HG03342 (cell line): ENCODE results near the gene SPARC.

ENCODE experiments used
- ATAC-seq: cut with Tn5 transposase; IDR thresholded peaks from one replicate; pipeline ENCODE4 v1.9.1; 2021; ENCODE audit warnings: mild to moderate bottlenecking, moderate library complexity; ENCODE audit not compliant: unreplicated experiment

The SPARC gene

DNA sequence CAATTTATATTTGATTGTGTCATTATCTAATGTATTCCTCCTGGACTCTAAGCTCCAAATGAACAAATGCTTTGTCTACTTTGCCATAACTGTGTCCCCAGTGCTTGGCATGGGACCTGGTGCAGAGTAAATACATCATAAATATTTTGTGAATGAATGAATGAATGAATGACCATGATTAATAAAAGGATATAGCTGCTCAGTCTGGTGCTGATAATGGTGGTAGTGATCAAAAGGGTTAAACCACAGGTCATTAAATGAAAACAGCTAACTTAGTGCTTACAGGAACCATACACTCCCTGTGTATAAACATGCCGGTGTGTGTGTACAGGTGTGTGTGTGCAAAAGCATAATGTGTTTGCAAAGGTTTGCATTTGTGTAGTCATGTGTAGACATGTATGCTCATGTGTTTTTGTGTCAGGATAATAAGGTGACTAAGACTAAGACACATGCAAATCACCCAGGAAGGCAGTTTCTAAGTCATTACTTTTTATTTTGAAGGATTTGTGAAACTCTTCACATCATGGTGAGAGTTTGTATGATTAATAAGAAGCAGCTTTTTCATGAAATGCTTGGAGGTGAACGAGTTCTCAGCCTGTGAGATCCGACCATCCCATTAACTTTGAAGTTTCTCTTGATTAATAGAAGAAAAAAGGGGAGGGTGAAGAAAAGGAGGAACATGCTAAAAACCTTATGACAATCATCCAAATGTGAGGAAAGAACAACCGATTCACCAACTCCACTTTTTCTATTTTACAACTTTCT is 24.6 kb downstream of the SPARC start:
- ATAC-seq, result peak; percentile 70

DNA sequence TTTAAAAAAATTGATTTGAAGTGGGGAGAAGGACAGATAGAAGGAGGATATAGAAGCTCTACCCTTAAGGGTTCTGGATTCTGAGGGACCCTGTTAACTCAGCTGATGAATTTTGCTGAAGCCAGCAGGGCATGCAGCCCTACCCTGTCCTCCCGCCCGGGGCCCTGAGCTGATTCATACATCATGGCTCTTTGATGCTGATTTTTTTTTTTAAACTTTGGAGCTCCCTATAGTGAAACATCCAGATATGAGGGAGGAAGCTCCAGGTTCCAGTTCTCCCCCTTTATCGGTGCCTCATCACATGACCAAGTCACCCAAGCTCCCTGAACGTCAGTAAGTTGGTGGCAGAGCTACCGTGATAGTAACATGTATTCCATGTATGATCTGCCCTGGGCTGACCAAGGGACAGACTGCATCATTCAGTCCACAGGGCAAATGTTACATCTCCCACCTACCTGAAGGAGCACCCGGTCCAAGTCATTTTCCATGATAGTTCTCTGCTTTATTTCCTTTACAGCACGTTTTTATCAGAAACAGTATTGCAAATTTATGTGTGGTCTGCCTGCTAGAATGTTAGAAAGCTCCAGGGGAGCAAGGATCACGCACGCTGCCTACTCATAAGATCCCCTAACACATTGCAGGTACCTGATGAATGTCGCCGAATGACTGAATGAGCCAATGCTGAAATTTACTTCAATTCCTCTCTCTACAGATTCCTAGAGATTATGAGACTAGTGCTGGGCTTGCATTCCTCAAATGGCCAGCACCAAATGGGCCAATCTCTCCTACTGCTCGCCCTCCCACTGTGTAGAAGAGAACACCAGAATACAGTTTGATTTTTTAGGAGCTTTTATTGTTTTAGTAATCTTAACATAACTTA is 25.9 kb downstream of the SPARC start:
- ATAC-seq, result no peak

DNA sequence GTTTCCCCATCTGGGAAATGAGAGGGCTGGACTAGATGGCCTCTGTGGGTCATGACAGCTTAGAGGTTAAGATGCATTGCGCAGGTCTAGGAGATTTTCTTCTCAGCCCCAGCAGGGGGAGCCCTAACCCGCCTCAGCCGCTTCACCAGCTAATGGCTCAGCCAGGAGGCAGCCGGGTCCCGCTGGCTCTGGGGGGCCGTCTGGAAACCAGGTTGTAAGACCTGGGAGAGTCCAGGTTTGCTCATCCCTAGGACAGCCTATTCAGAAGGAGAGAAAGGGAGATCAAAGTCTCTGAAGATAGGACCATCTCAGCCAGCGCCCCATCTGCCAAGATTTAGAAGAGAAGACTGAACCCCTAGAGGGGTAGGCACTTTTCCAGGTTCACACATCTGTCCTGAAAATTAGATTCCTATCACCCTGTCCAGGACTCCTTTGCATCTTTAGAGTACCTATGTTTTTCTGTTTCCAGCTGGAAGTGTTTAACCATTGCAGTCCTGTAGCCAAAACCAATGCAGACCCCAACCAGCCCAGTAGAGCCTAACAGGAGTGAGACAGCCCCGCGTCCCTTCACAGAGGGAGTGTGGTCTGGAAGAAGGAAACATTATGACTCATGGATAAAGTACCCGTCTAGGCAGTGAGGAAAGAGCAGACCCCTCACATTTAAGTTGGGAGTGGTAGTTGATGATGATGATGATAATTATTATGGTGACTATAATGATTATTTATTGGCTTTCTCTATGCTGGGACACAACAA is 27.5 kb downstream of the SPARC start:
- peak; percentile 61 for ATAC-seq

DNA sequence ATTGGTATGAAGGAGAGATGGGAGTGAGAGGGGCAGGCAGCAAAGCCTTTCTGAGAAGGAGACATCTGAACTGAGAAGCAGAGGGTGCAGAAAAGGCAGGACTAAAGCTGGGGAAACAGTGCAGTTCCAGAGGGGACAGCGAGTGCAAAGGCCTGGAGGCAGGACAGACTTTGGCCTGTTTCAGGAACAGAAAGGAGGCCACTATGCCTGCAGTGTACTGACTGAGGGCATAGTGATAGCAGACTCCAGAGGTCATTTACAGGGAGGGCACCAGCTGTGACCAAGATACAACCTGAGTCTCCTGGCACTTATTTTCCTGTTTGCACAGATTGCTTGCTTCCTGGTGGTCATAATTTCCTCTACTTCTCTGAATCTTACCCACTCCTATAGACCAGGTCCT is 29.6 kb downstream of the SPARC start:
- no peak for ATAC-seq

DNA sequence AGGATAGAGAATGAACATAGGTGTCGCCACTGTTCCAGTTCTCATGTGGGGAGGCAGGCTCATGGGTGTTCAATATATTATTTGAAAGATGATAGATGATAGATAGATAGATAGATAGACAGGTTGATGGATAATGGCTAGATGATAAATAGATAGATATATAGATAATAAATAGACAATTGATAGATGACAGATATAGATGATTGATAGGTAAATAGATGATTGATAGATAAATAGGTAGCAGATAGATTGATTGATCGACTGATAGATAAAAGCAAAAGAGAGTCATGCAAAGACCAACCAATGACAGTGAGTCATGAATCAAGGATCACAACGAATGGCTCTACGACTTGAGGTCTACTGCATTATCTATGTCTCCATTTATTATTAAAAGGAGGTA is 30.4 kb downstream of the SPARC start:
- no peak for ATAC-seq

DNA sequence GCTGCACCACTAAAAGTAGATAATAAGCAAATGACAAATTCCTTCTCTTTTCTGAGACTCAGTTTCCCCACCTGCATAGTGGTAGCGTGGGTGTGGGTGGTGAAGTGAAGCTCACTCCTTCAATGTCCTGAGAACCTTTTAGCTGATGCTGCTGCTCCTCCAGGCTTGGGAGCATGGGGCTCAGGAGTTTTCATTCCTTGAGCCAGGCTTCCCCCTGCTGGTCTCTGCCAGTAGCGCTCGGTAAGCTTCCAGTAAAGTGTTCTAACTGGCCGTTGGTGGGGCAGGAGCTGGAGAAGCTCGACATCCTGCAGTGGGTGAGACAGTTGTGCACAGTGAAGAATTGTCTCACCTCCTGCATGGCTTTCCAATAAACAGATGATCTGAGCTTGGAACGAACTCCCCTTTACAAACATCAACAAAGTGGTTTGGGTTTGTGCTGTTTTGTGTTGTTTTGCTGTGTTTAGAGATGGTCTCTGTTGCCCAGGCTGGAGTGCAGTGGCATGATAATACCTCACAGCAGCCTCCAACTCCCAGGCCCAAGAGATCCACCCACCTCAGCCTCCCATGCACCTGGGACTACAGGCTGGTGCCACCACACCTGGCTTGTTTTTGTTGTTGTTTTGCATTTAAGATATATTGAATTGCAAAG is 34.6 kb downstream of the SPARC start:
- ATAC-seq, result peak; percentile 97

DNA sequence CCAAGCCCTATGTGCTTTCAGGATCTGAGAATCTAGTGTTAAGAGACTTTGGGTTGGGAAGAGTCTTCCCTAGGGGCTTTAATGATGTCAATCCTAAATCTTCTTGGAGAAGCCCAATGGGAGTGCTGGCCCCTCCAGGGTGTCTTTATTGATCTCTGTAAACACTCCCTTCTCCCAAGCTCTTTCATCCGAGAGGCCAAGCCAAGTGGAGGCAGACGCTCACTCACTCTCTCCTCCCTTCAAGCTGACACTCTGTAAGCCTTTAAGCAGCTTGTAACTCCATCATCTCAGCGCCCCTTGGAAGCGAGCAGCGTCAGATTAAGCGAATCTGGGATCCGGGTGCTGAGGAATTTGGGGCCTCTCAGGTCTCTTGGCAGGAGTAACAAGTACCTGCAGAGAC is 37.7 kb downstream of the SPARC start:
- ATAC-seq, result no peak

DNA sequence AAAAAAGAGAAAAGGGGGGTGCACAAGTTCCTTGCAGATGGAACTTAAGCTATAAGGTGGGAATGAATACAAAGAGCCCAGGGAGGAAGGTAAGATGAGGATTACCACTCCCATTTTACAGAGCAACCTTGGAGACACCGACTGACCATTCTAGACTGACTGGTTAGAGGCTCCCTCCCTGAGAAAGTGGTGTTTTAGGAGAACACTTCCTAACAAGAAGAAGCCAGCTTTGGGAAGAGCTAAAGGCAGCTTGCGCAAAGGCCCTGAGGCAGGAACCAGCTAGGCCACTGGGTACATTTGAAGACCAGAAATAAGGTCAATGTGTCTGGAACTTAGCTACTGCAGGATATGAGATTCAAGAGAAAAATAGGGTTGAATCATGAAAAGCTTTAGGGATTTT is 38.6 kb downstream of the SPARC start:
- ATAC-seq, result no peak

DNA sequence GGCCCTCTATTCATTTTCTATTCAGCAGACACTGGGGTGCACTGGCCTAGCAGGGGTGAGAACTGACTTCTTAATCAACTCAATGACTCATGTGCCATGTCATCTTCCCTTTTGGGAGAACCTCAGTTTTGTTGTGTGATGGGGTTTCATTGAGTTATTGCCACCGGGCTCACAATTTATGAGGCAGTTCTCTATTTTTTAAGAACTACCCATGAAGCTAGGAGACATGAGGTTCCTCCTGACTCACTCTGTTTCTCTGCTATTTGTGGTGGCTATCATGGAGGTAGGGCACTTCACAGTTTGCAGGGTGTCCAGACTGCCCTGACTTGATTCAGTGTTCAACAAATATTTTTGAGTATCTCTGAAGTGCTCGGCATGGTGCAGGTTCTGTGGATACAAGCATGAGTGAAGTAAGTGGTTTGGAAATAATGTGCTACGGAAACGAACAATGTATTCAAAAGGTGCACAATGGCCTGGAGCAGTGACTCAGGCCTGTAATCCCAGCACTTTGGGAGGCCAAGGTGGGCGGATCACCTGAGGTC is 39.3 kb downstream of the SPARC start:
- no peak for ATAC-seq

DNA sequence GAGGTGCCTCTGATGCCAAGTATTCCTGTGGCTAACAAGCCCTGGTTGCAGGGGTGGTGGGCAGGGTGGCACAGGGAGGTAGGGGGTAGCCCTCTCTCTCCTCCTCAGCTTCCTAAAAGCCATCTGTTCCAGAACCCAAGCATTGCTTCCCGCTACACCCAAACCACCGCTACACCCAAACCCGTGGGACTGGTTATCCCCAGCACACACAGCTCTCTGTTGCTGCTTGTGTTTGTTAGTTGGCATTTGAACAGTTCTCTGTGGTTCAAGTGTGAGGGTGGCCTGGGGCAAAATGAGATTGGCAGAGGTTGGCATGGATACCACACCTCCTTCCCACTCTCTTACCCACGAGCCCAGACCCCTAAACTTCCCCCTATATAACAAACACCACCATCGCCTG is 40.4 kb downstream of the SPARC start:
- ATAC-seq, result no peak

DNA sequence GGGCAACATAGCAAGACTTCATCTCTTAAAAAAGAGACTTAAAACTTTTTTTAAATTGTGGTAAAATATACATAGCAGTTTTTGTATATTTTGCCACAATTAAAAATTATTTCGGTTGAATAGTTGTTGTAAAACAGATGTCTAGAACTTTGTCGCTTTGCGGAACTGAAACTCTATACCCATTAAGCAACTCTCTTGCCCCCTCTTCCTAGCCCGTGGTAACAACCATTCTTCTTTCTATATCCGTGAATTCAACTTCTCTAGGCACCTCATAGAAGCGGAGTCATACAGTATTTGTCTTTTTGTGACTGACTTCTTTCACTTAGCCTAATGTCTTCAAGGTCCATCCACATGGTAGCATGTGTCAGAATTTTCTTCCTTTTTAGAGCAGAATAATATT is 43.3 kb downstream of the SPARC start:
- ATAC-seq, result no peak

DNA sequence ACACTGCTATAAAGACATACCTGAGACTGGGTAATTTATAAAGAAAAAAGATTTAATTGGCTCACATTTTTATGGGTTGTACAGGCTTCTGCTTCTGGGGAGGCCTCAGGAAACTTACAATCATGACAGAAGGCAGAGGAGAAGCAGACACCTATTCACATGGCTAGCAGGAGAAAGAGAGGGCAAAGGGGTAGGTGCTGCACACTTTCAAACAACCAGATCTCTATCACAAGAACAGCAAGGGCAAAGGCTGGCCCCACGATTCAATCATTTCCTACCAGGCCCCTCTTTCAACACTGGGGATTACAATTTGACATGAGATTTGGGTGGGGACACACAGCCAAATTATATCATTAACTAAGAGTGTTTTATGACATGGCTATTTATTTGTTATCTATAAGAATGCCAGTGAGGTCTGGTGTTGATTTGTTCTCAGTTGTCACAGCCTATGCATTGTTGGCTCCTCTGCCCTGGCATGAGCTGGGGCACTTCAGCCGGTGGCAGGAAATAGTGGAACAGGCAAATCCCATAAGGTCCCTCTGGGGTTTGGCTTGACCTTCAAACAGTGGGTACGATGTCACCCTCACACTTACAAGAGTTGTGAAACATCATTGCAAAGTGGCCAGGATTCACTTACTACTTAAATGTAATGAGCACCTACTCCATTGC is 44.1 kb downstream of the SPARC start:
- ATAC-seq, result no peak

DNA sequence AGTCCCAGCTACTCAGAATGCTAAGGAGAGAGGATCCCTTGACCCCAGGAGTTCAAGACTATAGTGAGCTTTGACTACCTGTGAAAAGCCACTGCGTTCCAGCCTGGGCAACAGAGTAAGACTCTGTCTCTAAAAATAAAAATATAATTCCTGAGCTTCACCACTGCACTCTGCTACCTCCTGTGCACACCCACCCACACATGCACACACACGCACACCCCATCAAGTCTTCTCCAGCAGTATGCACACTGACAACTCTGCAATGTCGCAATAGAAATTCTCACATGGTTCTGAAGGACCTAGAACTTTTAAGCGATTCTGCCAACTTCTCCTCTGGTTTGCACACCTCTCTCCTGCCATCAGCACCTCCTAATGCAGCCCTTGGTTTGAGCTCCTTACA is 48.1 kb downstream of the SPARC start:
- ATAC-seq, result no peak

DNA sequence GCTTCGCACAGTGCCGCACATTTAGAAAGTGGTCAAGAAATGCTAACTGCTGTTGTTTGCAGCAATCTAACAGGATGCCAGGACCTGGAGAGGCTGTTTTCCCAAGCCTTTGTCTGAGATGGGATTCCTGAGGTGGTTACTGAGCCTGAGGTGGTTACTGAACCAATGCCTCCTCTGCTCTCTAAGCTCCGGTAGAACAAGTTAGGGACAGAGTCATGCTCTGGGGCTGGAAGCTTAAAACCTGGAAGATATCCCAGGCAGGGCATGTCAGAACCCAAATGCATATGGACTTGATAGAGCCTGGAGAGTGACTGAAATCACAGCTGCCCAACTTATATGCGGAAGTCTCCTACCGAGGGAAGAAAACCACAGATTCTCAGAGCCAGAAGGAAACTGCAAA is 49.0 kb downstream of the SPARC start:
- ATAC-seq, result no peak

DNA sequence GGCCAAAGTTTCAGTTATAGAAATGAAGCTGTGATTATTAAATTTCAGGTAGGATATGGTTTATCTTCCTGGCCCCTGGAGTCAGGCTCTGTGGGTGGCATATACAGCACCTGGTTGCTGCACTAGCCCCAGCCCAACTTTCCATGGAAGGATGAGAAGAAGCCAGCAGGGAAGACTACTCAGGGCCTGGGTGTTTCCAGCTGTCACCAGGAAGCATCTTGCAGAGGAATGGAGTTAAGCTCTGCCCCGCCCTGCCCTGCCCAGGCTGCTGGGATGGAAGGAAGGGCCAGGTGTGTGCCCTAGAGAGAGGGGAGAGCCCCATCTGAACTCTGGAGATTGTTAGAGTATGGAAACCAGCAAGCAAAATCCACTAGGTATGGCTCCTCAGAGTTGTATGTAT is 52.8 kb downstream of the SPARC start:
- no peak for ATAC-seq

DNA sequence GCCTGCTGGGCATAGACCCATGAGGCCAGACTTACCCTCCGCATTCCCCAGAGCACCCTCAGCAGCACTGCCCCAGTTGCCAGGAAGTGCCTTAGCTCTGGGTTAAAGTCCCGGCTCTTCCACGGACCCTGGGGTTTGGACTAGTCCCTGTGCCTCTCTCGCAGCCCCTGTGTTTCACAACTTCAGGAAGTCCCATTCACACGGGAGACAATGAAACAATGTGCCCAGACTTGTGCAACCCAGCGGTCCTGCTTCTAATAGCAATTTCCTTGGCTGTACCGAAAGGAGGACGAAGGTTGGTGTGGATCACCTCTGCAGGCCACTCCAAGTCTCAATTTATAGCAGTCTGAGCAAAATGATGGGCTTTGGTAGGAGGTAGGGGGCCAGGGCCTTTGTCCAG is 53.8 kb downstream of the SPARC start:
- no peak for ATAC-seq

DNA sequence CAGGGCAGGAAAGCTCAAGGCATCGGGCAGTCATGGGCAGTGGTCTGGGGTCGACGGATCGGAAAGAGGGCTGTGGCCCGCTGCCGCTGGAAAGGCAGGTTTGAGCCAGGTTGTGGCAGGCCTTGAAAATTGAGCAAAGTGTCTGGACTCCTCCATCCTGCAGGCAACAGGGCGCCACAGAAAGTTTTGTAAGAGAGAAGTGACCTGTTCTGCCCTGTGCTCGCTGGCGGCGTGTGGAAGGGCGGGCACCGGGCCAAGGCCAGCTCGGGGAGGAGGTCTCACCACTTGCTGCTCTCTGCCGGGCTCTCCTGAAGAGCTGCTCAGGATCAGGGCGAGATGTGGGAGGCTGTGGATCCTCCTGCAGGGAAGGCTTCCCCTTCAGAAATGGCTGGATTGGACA is 54.2 kb downstream of the SPARC start:
- ATAC-seq, result no peak

DNA sequence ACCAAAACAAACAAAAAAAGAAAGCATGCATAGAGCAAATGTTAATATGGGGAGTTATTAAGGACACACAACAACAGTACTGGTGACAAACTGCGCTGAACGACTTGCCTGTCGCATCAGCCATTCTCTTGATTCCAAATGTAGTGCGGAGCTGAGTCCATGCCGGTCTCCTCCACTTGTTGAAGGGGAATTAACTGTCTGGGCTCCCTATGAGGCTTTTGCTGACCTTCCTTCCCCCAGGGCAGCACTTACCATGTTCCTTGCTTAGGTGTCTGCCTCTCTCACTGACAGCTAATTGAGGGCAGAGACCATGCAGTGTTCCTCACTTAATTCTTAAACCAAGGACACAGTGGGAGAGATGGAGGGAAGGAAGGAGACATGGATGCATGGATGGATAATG is 54.8 kb downstream of the SPARC start:
- ATAC-seq, result no peak

DNA sequence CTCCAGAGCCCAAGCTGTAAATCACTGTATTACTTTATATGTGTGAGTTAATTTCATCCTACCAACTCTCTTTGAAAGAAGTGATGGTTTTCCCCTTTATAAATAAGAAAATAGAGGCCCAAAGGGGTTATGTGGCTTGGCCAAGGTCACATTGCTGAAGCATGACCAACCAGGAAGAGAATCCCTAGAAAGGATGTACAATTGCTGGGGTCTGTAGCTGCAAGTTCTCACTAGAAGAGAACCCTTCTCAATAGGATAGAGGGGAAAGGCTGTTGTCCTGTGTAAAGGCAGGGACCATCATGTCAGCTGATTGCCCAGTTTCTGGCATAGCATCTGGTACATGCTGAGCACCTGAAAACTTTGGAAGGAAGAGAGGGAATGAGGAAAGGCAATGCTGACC is 56.6 kb downstream of the SPARC start:
- no peak for ATAC-seq

DNA sequence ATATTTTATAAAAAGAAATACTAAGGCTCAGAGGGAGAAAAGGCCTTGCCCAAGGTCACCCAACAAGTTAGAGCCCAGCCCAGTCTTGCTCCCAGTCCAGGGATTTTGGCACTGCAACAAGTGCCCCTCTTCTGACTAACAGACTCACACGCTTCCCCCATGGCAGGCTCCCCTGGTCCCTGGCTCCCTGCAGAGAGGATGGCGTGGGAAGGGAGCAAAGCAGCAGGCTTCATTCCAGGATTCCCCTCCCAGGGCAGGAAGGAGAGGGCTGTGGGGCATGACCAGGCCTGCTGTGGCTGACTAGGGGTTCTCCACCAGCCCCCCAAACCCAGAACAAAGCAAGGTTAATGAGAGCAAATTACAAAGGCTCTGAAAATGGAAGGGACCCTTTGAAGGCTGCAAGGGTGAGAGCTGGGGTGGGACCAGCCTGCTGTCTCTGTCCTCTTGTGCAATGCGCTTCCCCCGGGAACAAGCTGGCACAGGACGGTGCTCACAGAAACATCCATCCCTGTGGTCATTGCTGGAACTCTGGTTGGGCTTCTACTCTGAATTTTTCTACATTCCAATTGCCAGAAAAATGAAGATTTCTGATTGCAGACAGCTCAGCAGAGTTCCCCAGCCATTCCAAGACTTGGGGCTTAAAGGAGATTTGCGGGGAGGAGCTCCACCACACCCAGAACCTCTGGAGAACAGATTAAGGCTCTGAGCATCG is 58.4 kb downstream of the SPARC start:
- no peak for ATAC-seq
